K562 (cell line): Measurements from ENCODE around the gene NACC1. TPM values are rescaled to one million over a fixed set of nuclear protein-coding genes. Genes with fewer than 3 reads are reported as not detected.
A peak's percentile ranks its signal among the peaks of the same experiment; 100 is the strongest.

ENCODE experiments used
- GABPB1 ChIP-seq: sonication (generic); formaldehyde crosslinking; IDR thresholded peaks from 2 replicates; pipeline ENCODE4 v1.8.0; 2022; ENCODE audit warnings: mild to moderate bottlenecking, missing genetic modification reagents
- SP1 ChIP-seq: sonication (generic); formaldehyde crosslinking; IDR thresholded peaks from 2 replicates; pipeline ENCODE4 v1.8.1; 2022; ENCODE audit warnings: mild to moderate bottlenecking, missing genetic modification reagents
- SUPT5H ChIP-seq: fragments of 450-650 bp; IDR thresholded peaks from 2 replicates; pipeline ENCODE4 v1.6.1; 2016
- ZNF174 ChIP-seq: fragments of 250-450 bp; sonication (Bioruptor Pico); IDR thresholded peaks from 2 replicates; pipeline ENCODE4 v1.4.0; 2020; ENCODE audit warnings: mild to moderate bottlenecking
- polyA plus RNA-seq, 8 experiments: library from polyadenylated mRNA; depleted of rRNA in 4 of 8; stranded (reverse) in 5 of 8; unstranded in 3 of 8; fragments of >200 nt; fragmentation: Nextera tagmentation in 2 of 8; fragmentation: Illumina TruSeq in 1 of 8; extraction: Ambion mirVana in 2 of 8; extraction: Trizol in 1 of 8; gene quantifications; 2 replicates each; pipeline versions ENCODE4 v1.2.1 to v1.2.3, GENCODE V29; 2011 to 2014; ENCODE audit warnings: inconsistent platforms in 1 of 8, missing spikeins in 1 of 8
- total RNA-seq, 7 experiments: library from RNA; depleted of rRNA in 6 of 7; stranded (reverse); fragments of >200 nt in 6 of 7; fragmentation: Illumina TruSeq in 2 of 7; extraction: Trizol in 2 of 7; gene quantifications; 2 replicates each; pipeline versions ENCODE4 v1.2.1 to v1.2.3, GENCODE V29; 2011 to 2021; ENCODE audit warnings: low replicate concordance in 1 of 7
- TF ChIP-seq, protein P1 (sequence below): fragments of 250-450 bp; sonication (Bioruptor Pico); IDR thresholded peaks from 2 replicates; pipeline ENCODE4 v1.4.0; 2020; ENCODE audit warnings: mild to moderate bottlenecking
- TF ChIP-seq, protein P2 (sequence below), 2 experiments: fragments of 450-650 bp; IDR thresholded peaks; 2 replicates each; pipeline ENCODE4 v1.6.1; 2016
- TF ChIP-seq, protein P3 (sequence below): sonication (generic); formaldehyde crosslinking; IDR thresholded peaks from 2 replicates; pipeline ENCODE4 v1.8.0; 2022; ENCODE audit warnings: mild to moderate bottlenecking, missing genetic modification reagents
- TF ChIP-seq, protein P4 (sequence below): fragments of 450-650 bp; IDR thresholded peaks from 2 replicates; pipeline ENCODE4 v1.6.1; 2016; ENCODE audit warnings: mild to moderate bottlenecking, moderate library complexity

Gene NACC1
- total and polyA plus RNA-seq, 9 of the 15 experiments (the other 6 are each of a cell fraction or from before 2014, with no cell fraction given): 0.04 to 96.6 (median 25.8) TPM

DNA sequence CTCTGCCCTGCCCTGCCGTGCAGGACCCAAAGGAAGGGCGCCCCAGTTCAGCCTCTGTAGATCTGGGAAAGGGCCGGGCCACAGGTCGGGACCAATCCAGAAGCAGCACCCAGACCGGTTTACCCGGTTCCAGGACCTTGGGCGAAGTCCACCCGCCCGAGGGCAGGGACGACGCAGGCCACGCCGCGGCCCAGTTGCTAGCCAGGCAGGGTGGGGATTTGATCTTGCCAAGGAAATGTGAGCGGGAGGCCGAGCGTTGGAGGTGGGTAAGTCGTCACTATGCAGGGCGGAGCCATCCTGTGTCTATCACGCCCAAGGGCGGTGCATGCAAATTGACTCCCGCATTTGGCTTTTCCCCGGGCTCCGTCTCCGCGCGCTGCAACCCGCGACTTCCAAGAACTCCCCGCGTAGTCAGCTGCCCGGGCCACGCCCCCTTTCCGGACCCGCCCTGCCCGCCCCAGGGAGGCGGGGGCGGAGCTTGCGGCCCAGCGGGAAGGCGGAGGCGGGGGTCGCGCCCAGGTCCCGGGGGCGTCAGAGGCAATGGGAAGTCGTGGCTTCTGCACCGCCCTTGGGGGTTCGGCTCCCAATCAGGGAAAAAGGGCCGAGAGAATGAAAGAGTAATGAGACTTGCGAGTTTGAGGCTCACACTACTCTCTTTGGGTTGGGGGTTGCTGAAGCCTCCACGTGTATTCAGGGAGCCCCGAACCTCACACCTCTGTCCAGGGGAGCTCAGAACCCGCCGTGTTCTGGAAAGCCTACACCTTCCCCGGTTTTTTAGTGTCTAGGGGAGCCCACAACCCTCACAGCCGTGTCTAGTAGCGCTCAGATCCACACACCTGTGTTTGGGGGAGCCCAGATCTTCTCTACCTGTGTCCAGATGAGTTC is 44.9 kb downstream of the NACC1 start (continued):
- TF ChIP-seq, protein P1, sequence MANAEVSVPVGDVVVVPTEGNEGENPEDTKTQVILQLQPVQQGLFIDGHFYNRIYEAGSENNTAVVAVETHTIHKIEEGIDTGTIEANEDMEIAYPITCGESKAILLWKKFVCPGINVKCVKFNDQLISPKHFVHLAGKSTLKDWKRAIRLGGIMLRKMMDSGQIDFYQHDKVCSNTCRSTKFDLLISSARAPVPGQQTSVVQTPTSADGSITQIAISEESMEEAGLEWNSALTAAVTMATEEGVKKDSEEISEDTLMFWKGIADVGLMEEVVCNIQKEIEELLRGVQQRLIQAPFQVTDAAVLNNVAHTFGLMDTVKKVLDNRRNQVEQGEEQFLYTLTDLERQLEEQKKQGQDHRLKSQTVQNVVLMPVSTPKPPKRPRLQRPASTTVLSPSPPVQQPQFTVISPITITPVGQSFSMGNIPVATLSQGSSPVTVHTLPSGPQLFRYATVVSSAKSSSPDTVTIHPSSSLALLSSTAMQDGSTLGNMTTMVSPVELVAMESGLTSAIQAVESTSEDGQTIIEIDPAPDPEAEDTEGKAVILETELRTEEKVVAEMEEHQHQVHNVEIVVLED (CRISPR knock-in tag): no peak
- TF ChIP-seq, protein P2, sequence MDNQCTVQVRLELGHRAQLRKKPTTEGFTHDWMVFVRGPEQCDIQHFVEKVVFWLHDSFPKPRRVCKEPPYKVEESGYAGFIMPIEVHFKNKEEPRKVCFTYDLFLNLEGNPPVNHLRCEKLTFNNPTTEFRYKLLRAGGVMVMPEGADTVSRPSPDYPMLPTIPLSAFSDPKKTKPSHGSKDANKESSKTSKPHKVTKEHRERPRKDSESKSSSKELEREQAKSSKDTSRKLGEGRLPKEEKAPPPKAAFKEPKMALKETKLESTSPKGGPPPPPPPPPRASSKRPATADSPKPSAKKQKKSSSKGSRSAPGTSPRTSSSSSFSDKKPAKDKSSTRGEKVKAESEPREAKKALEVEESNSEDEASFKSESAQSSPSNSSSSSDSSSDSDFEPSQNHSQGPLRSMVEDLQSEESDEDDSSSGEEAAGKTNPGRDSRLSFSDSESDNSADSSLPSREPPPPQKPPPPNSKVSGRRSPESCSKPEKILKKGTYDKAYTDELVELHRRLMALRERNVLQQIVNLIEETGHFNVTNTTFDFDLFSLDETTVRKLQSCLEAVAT (IDR thresholded peaks at IDR 0.05): no peak
- TF ChIP-seq GABPB1 (CRISPR knock-in tag): 0 out of 2 replicates have a peak, but pooled peaks have one; percentile 22
- peak; percentile 95 for TF ChIP-seq SP1 (CRISPR knock-in tag)
- no peak for TF ChIP-seq ZNF174 (CRISPR knock-in tag)
- TF ChIP-seq, protein P3, sequence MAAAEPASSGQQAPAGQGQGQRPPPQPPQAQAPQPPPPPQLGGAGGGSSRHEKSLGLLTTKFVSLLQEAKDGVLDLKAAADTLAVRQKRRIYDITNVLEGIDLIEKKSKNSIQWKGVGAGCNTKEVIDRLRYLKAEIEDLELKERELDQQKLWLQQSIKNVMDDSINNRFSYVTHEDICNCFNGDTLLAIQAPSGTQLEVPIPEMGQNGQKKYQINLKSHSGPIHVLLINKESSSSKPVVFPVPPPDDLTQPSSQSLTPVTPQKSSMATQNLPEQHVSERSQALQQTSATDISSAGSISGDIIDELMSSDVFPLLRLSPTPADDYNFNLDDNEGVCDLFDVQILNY: no peak
- TF ChIP-seq, protein P4, sequence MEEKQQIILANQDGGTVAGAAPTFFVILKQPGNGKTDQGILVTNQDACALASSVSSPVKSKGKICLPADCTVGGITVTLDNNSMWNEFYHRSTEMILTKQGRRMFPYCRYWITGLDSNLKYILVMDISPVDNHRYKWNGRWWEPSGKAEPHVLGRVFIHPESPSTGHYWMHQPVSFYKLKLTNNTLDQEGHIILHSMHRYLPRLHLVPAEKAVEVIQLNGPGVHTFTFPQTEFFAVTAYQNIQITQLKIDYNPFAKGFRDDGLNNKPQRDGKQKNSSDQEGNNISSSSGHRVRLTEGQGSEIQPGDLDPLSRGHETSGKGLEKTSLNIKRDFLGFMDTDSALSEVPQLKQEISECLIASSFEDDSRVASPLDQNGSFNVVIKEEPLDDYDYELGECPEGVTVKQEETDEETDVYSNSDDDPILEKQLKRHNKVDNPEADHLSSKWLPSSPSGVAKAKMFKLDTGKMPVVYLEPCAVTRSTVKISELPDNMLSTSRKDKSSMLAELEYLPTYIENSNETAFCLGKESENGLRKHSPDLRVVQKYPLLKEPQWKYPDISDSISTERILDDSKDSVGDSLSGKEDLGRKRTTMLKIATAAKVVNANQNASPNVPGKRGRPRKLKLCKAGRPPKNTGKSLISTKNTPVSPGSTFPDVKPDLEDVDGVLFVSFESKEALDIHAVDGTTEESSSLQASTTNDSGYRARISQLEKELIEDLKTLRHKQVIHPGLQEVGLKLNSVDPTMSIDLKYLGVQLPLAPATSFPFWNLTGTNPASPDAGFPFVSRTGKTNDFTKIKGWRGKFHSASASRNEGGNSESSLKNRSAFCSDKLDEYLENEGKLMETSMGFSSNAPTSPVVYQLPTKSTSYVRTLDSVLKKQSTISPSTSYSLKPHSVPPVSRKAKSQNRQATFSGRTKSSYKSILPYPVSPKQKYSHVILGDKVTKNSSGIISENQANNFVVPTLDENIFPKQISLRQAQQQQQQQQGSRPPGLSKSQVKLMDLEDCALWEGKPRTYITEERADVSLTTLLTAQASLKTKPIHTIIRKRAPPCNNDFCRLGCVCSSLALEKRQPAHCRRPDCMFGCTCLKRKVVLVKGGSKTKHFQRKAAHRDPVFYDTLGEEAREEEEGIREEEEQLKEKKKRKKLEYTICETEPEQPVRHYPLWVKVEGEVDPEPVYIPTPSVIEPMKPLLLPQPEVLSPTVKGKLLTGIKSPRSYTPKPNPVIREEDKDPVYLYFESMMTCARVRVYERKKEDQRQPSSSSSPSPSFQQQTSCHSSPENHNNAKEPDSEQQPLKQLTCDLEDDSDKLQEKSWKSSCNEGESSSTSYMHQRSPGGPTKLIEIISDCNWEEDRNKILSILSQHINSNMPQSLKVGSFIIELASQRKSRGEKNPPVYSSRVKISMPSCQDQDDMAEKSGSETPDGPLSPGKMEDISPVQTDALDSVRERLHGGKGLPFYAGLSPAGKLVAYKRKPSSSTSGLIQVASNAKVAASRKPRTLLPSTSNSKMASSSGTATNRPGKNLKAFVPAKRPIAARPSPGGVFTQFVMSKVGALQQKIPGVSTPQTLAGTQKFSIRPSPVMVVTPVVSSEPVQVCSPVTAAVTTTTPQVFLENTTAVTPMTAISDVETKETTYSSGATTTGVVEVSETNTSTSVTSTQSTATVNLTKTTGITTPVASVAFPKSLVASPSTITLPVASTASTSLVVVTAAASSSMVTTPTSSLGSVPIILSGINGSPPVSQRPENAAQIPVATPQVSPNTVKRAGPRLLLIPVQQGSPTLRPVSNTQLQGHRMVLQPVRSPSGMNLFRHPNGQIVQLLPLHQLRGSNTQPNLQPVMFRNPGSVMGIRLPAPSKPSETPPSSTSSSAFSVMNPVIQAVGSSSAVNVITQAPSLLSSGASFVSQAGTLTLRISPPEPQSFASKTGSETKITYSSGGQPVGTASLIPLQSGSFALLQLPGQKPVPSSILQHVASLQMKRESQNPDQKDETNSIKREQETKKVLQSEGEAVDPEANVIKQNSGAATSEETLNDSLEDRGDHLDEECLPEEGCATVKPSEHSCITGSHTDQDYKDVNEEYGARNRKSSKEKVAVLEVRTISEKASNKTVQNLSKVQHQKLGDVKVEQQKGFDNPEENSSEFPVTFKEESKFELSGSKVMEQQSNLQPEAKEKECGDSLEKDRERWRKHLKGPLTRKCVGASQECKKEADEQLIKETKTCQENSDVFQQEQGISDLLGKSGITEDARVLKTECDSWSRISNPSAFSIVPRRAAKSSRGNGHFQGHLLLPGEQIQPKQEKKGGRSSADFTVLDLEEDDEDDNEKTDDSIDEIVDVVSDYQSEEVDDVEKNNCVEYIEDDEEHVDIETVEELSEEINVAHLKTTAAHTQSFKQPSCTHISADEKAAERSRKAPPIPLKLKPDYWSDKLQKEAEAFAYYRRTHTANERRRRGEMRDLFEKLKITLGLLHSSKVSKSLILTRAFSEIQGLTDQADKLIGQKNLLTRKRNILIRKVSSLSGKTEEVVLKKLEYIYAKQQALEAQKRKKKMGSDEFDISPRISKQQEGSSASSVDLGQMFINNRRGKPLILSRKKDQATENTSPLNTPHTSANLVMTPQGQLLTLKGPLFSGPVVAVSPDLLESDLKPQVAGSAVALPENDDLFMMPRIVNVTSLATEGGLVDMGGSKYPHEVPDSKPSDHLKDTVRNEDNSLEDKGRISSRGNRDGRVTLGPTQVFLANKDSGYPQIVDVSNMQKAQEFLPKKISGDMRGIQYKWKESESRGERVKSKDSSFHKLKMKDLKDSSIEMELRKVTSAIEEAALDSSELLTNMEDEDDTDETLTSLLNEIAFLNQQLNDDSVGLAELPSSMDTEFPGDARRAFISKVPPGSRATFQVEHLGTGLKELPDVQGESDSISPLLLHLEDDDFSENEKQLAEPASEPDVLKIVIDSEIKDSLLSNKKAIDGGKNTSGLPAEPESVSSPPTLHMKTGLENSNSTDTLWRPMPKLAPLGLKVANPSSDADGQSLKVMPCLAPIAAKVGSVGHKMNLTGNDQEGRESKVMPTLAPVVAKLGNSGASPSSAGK: peak; percentile 75
- TF ChIP-seq SUPT5H: peak; percentile 83
